Upper lobe of left lung (tissue), 6 donors: Measurements from ENCODE around the gene ANKRD13C. TPM values are rescaled to one million over a fixed set of nuclear protein-coding genes. Genes with fewer than 3 reads are reported as not detected.
"Not testable (repeated sequence)": the region's sequence is repeated elsewhere in the genome, so short reads cannot be mapped to it uniquely, and the experiment has no call there.

Source experiments
- ATAC-seq, 2 donors: fragments of 200-7000 bp; cut with Tn5 transposase; one replicate each; pipeline ENCODE4 v1.9.1; 2022; ENCODE audit warnings: mild to moderate bottlenecking in 2 of 2, moderate library complexity in 2 of 2; ENCODE audit not compliant: low FRiP score in 2 of 2
- DNase-seq, 2 donors: peaks; one replicate each; pipeline ENCODE4 v3.0.0-alpha.2; 2019 to 2020
- H3K27ac ChIP-seq, 4 donors: fragments of 200-600 bp; sonication (generic); one replicate each; pipeline ENCODE4 v1.5.1; 2016 to 2019
- H3K27me3 ChIP-seq, 4 donors: fragments of 200-600 bp; sonication (generic); one replicate each; pipeline ENCODE4 v1.5.1; 2017 to 2019
- H3K36me3 ChIP-seq, 4 donors: fragments of 200-600 bp; sonication (generic); one replicate each; pipeline ENCODE4 v1.5.1; 2016 to 2019
- H3K4me1 ChIP-seq, 4 donors: fragments of 200-600 bp; sonication (generic); one replicate each; pipeline ENCODE4 v1.5.1; 2018 to 2019
- H3K4me3 ChIP-seq, 4 donors: fragments of 200-600 bp; sonication (generic); one replicate each; pipeline ENCODE4 v1.5.1; 2017 to 2019; ENCODE audit warnings: mild to moderate bottlenecking in 2 of 4, moderate library complexity in 1 of 4
- H3K9me3 ChIP-seq, 4 donors: fragments of 200-600 bp; sonication (generic); one replicate each; pipeline ENCODE4 v1.5.1; 2018 to 2019
- CTCF ChIP-seq, 6 experiments: fragments of 450-650 bp in 4 of 6; fragments of 200-600 bp in 2 of 6; sonication (generic) in 2 of 6; IDR thresholded peaks; one replicate each; pipeline ENCODE4 v1.5.1; 2016 to 2019; ENCODE audit warnings: antibody characterized with exemption in 6 of 6
- EP300 ChIP-seq, 4 donors: sonication (generic); formaldehyde crosslinking; IDR thresholded peaks; one replicate each; pipeline ENCODE4 v1.5.1; 2017; ENCODE audit warnings: antibody characterized with exemption in 4 of 4, control low read depth in 2 of 4
- POLR2A ChIP-seq, 4 donors: fragments of 450-650 bp; IDR thresholded peaks; one replicate each; pipeline ENCODE4 v1.5.1; 2016 to 2017; ENCODE audit warnings: antibody characterized with exemption in 4 of 4, mild to moderate bottlenecking in 2 of 4
- POLR2AphosphoS5 ChIP-seq, 2 donors: sonication (generic); formaldehyde crosslinking; IDR thresholded peaks; one replicate each; pipeline ENCODE4 v1.5.1; 2017; ENCODE audit warnings: antibody characterized with exemption in 2 of 2
- WGBS, 2 donors: methylation state at CpG; one replicate each; pipeline ENCODE4 v1.1.5; 2017 to 2018; 5-methylcytosine and 5-hydroxymethylcytosine counted together
- total RNA-seq, 6 donors: library from RNA; depleted of rRNA in 4 of 6; stranded (reverse); fragments of >200 nt in 4 of 6; gene quantifications; one replicate each; pipeline versions ENCODE4 v1.1.0 to v1.2.1, GENCODE V29; 2016 to 2021
- donor health status: DM: no; HTN: no; CAD: no; lungs with moderate emphysema.
- donor health status: DM: no; HTN: yes; CAD: no; lungs with severe emphysema.

The ANKRD13C gene
- total RNA-seq, 6 donors from 2014 or later = 13.0 to 37.4 (median 20.6) TPM

- H3K9me3 ChIP-seq = no peaks in the 10 kb centered on the region
- H3K4me1 ChIP-seq = peaks cover 11 to 47% (median 28%) of the 10 kb centered on the region in 4 donors
- ATAC-seq = peak; percentile 49 to 72
- H3K4me3 ChIP-seq = peak overlapping the region; percentile 72 to 90 (median 84)
- H3K27ac ChIP-seq = peak overlapping the region; percentile 95 to 98 (median 95)
- no peaks in the 10 kb centered on the region for H3K27me3 ChIP-seq
- H3K36me3 ChIP-seq = peaks cover 0 to 4% (median 0%) of the 10 kb centered on the region in 4 donors
- DNase-seq = peak in 1 of 2 donors; percentile 49
- WGBS, 2 donors = 0 to 3% methylated on average over 2 to 29 of the region's 34 CpGs
- TF ChIP-seq POLR2AphosphoS5 (IDR thresholded peaks at IDR 0.05) (no peak), CTCF (IDR thresholded peaks at IDR 0.05) (no peak), POLR2A (IDR thresholded peaks at IDR 0.05) (no peak), EP300 (IDR thresholded peaks at IDR 0.05) (no peak)
Measured at GRCh38 chr1:70353601-70354331, 756 bp downstream of the ANKRD13C start.

- H3K4me1 ChIP-seq = peaks cover 11 to 54% (median 28%) of the 10 kb centered on the region in 4 donors
- TF ChIP-seq POLR2AphosphoS5 (IDR thresholded peaks at IDR 0.05) (no peak), EP300 (IDR thresholded peaks at IDR 0.05) (no peak), CTCF (IDR thresholded peaks at IDR 0.05) (no peak), POLR2A (IDR thresholded peaks at IDR 0.05) (no peak)
- no peak overlapping the region for H3K27ac ChIP-seq
- no peaks in the 10 kb centered on the region for H3K9me3 ChIP-seq
- H3K36me3 ChIP-seq = peaks cover 0 to 4% (median 0%) of the 10 kb centered on the region in 4 donors
- no peaks in the 10 kb centered on the region for H3K27me3 ChIP-seq
- ATAC-seq = no peak
- no peak for DNase-seq
- peak overlapping the region; percentile 72 to 90 (median 84) for H3K4me3 ChIP-seq
- WGBS, 2 donors = 38 to 39% methylated on average over 4 of the region's 4 CpGs
Measured at GRCh38 chr1:70353044-70353443, 1.5 kb downstream of the ANKRD13C start.

- 87 to 90% methylated on average over 4 of the region's 4 CpGs for WGBS, 2 donors
- H3K27ac ChIP-seq, DNase-seq, H3K9me3 ChIP-seq, H3K36me3 ChIP-seq, ATAC-seq, H3K4me3 ChIP-seq, H3K27me3 ChIP-seq: not testable (repeated sequence)
- H3K4me1 ChIP-seq = peaks cover 11 to 44% (median 20%) of the 10 kb centered on the region in 4 donors
Measured at GRCh38 chr1:70349799-70350198, 4.7 kb downstream of the ANKRD13C start.

DNA sequence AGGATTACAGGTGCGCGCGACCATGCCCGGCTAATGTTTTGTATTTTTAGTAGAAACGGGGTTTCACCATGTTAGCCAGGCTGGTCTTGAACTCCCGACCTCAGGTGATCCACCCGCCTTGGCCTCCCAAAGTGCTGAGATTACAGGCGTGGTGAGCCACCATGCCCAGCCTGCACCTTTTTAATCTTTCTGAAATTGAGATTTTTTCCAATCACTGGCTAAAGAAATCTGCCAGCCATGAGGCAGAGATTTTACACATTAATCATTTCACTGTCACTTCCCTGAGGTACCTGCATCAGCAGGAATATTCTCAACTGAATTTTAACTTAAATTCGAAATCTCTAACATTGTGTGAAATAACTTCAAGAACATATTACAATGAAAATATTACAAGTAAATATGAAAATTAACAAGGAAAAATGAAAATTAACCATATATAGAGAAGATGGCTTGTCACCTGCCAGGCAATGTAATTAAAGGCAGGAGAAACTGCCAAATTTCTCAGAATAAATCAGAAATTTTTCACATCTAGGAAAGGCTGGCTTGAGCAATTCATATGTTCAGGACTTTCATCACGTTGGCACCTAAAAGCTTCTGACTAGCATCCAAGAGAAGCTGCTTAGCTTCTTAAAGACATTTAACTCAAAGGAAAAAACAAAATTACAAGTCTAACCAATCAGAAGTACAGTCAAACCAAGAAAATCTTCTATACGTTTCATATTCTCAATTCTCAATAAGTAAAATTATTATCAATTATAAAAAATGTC, 5.9 kb downstream of the ANKRD13C start:
- Histone ChIP-seq H3K36me3 (peaks cover 0 to 4% (median 0%) of the 10 kb centered on the region in 4 donors), H3K9me3 (no peaks in the 10 kb centered on the region), H3K4me3 (no peak overlapping the region), H3K27ac (no peak overlapping the region), H3K4me1 (peaks cover 11 to 41% (median 20%) of the 10 kb centered on the region in 4 donors), H3K27me3 (no peaks in the 10 kb centered on the region)
- ATAC-seq = no peak
- no peak for DNase-seq
- TF ChIP-seq POLR2AphosphoS5 (IDR thresholded peaks at IDR 0.05) (no peak), CTCF (IDR thresholded peaks at IDR 0.05) (no peak), EP300 (IDR thresholded peaks at IDR 0.05) (no peak), POLR2A (IDR thresholded peaks at IDR 0.05) (no peak)
- 89 to 92% methylated on average over 11 of the region's 11 CpGs for WGBS, 2 donors

GRCh38 chr1:70339644-70340043, 14.9 kb downstream of the ANKRD13C start:
- not testable (repeated sequence) for H3K27ac ChIP-seq, H3K4me3 ChIP-seq, H3K9me3 ChIP-seq, DNase-seq, ATAC-seq, H3K27me3 ChIP-seq, H3K36me3 ChIP-seq, H3K4me1 ChIP-seq
- 94 to 97% methylated on average over 3 of the region's 3 CpGs for WGBS, 2 donors
